Activated naive CD4-positive, alpha-beta T cell treated with anti-CD3 and anti-CD28 coated beads, Interleukin-2, amount 10 ng/mL, durations not matched to agents 7 days and 5 days (primary cell): Measurements from ENCODE around the gene PDE9A.

Source experiments
- CTCF ChIA-PET: fragments of 350-600 bp; sonication (Branson Sonifier 250); formaldehyde crosslinking; loops from one replicate; lab custom pipeline; 2021; ENCODE audit warnings: antibody characterized with exemption; lab: Charles Lee
- DNase-seq: peaks from one replicate; pipeline ENCODE4 v3.0.0-alpha.2; 2020
- H3K27ac Mint-ChIP-seq: one replicate; pipeline ENCODE4 v1.8.0; 2021; ENCODE audit warnings: mild to moderate bottlenecking, moderate library complexity, mixed read lengths
- H3K27me3 Mint-ChIP-seq: one replicate; pipeline ENCODE4 v1.8.0; 2021; ENCODE audit warnings: mild to moderate bottlenecking, mixed read lengths
- H3K36me3 Mint-ChIP-seq: one replicate; pipeline ENCODE4 v1.8.0; 2021; ENCODE audit warnings: mixed read lengths
- H3K4me1 Mint-ChIP-seq: one replicate; pipeline ENCODE4 v1.8.0; 2021; ENCODE audit warnings: mixed read lengths
- H3K4me3 Mint-ChIP-seq: one replicate; pipeline ENCODE4 v1.8.0; 2021; ENCODE audit warnings: mild to moderate bottlenecking, moderate library complexity, mixed read lengths
- H3K9me3 Mint-ChIP-seq: one replicate; pipeline ENCODE4 v1.8.0; 2021; ENCODE audit warnings: mixed read lengths

PDE9A gene

GRCh38 chr21:42654179-42654912 lies 925 bp downstream of the PDE9A start:
- H3K27me3 Mint-ChIP-seq: peaks cover 85% of the 10 kb centered on the region
- H3K36me3 Mint-ChIP-seq: no peaks in the 10 kb centered on the region
- H3K4me3 Mint-ChIP-seq: peak overlapping the region; percentile 37
- peak; percentile 45 for DNase-seq
- H3K4me1 Mint-ChIP-seq: peaks cover 25% of the 10 kb centered on the region
- H3K9me3 Mint-ChIP-seq: no peaks in the 10 kb centered on the region
- CTCF ChIA-PET: interaction anchor here (0.7 to 1.8 kb wide), 5 partner anchors 25 to 226 kb away, joined by 3 to 4 read pairs (median 3); no protein-coding TSS in a partner anchor
- no peak overlapping the region for H3K27ac Mint-ChIP-seq

DNA sequence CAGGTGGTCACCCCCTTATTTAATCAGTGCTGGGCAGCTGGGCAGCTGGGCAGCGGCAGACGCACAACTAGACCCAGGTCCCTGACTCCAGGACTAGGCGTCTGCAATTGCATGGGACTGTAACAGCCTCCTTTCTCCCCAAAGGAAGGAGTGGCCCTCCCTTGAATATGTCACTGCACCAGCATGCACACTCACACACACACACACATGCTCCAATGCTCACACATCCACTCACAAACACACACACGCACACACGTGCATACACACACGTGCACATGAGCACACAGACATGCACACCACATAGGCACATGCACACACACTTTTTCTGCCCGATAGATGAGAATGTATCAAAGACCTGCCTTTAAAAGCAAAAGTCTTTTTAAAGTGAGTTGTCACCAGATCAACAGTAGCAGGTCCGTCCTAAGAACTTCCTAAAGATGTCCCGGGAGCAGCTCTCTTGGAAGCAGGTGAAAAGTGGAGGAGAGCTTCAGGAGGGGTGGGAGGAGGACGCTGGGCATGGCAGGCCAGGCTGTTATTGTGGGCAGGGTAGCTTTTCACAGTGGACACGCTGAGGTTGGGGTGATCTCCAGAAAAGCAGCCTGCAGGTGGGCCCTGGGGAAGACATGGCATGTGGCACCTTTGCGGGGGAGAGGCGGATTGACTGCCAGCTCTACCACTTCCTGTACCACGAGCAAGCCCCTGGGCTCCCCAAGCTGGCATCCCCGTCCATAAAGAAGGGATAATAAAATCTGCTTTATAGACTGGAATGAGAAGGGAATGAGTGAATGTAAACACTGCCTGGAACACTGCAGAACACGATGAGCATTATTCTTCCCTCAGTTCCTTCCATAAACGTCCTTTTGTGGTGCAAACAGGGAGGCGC lies 1.7 kb downstream of the PDE9A start:
- peaks cover 25% of the 10 kb centered on the region for H3K4me1 Mint-ChIP-seq
- H3K36me3 Mint-ChIP-seq: no peaks in the 10 kb centered on the region
- peak overlapping the region; percentile 37 for H3K4me3 Mint-ChIP-seq
- no peaks in the 10 kb centered on the region for H3K9me3 Mint-ChIP-seq
- peaks cover 82% of the 10 kb centered on the region for H3K27me3 Mint-ChIP-seq
- DNase-seq: no peak
- CTCF ChIA-PET: interaction anchor here (0.7 to 1.1 kb wide), 5 partner anchors 16 to 226 kb away, joined by 3 read pairs; no protein-coding TSS in a partner anchor
- H3K27ac Mint-ChIP-seq: no peak overlapping the region

- Mint-ChIP-seq H3K9me3 (no peaks in the 10 kb centered on the region), H3K27me3 (peaks cover 73% of the 10 kb centered on the region)
- CTCF ChIA-PET: interaction anchor here (1.0 kb wide), 1 partner anchor 15 kb away, joined by 3 read pairs; no protein-coding TSS in a partner anchor
Measured at GRCh38 chr21:42655796-42656770, 2.7 kb downstream of the PDE9A start.

DNA sequence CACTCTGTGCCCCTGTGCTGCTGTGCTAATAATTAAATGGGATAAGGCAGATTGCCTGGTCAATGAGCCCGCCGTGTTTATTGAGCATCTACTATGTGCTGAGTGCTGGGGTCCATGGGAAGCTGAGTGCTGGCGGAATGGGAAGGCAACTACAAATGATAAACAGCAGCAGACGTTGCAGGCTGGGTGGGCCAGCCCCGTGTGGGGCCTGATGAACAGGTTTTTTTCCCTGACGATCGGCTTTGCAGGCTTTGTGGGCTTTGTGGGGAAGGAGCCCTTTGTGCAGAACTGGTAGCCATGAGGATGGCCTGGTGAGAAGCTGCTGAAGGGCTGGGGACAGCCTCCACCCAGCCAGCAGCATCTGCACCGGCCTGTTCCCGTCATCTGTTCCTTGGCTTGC lies 3.5 kb downstream of the PDE9A start:
- DNase-seq: no peak

More at GRCh38 chr21:42655796-42656770, 2.7 kb downstream of the PDE9A start:
- H3K36me3 Mint-ChIP-seq: no peaks in the 10 kb centered on the region
- peak overlapping the region; percentile 42 for H3K27ac Mint-ChIP-seq
- no peak overlapping the region for H3K4me3 Mint-ChIP-seq
- no peak for DNase-seq
- H3K4me1 Mint-ChIP-seq: peaks cover 25% of the 10 kb centered on the region

DNA sequence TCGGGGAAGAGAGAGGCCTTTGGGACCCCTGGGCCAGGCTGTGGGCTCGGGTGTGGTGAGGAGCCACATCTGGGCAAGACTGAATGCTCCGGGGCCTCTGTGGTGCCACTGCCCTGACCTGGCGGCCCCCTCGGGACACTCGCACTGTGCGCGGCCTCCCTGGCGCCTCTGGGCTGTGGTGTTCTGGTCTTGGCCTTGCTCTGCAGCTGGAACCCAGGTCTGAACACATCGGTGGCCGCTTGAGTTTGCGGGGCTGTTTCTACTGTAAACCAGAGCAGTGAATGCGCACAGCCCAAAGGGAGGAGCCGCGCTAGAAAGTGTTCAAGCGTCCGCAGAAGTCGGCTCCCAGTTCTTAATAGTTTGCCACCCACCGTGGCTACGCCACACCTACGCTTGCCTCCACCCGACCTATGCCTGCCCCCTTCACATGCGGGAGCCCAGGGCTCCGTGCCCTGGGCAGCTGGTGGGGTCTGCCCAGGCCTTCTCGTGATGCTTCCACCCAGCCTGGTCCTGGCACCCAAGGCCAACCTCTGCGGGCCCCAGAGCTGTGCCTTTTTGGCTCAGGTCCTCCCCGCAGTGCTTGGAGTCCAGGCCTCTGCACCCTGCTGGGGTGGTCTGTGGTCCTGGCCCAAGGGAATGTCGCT lies 4.4 kb downstream of the PDE9A start:
- H3K27ac Mint-ChIP-seq: no peak overlapping the region
- H3K9me3 Mint-ChIP-seq: no peaks in the 10 kb centered on the region
- no peak for DNase-seq
- no peak overlapping the region for H3K4me3 Mint-ChIP-seq
- peaks cover 24% of the 10 kb centered on the region for H3K4me1 Mint-ChIP-seq
- CTCF ChIA-PET: no interaction called here
- no peaks in the 10 kb centered on the region for H3K36me3 Mint-ChIP-seq
- peaks cover 56% of the 10 kb centered on the region for H3K27me3 Mint-ChIP-seq

More for the DNA sequence above, 3.5 kb downstream of the PDE9A start:
- H3K4me1 Mint-ChIP-seq: peaks cover 25% of the 10 kb centered on the region
- no peak overlapping the region for H3K27ac Mint-ChIP-seq
- H3K27me3 Mint-ChIP-seq: peaks cover 65% of the 10 kb centered on the region
- H3K9me3 Mint-ChIP-seq: no peaks in the 10 kb centered on the region
- H3K4me3 Mint-ChIP-seq: no peak overlapping the region
- no peaks in the 10 kb centered on the region for H3K36me3 Mint-ChIP-seq
- CTCF ChIA-PET: no interaction called here

DNA sequence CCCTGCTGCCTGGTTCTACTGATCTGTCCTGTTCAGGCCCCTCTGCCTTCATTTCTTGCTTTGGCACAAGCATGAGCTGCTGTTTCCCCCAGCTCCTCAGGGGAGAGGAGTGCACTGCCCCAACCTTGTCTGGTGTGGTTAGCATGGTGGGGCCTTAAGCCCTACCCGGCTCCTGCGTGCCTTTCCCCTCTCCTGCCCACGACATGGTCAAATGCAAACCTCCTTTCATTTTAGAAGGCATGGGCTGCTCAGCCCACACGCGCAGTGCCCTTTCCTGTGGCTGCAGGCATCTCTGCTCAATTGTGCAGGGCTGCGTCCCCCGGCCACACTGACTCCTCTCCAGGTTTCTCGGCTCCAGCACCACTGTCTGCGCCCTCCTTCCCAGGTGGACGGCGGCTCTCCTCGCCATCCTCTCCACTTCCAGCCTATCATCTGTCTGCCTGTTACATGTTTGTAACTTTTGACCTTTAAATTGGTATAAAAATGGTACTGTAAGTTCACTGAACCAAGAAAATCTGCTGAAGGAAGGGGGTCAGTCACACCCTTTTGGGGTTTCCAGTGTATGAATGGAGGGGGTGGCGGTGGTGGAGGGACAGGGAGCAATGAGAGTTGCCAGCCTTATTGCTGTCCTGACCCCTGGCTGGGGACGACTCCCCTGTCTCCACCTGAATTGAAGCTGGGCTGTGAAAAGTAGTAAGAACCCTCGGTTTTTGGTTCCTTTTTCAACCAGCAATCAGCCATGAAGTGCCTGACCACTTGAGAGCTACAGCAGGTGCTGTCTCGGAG lies 5.1 kb downstream of the PDE9A start:
- CTCF ChIA-PET: no interaction called here
- Mint-ChIP-seq H3K27ac (no peak overlapping the region), H3K9me3 (no peaks in the 10 kb centered on the region)

DNA sequence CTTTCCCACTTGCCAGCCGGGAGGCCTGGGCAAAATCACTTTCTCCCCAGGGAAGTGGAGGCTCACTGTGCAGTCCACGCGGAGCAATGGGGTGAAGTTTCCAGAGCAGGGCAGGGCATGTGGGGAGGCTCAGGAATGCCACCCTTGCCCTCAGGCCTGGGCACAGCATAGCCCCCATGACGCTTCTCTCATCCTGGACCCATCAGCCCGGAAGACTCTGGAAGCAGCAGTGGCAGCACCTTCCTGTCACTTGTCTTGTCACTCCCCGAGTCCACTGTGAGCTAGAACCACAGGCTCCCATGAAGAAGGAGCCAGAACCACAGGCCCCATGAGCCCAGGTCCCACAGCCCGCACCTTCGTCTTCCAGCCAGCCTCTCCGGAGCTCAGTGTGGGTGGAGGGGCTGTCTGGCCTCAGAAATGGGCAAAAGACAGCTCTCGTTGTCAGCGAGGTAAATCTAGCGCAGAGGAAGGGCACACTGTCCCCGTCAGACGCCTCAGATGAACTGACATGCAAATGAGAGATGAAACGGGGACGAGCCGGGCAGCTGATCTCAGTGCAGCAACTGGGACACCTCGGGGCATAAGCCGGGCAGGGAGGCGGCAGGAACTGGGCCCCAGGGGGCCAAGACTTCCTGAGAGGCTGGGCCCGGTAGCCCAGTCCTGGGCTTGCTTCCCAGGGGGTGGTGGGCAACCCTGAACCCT lies 6.1 kb downstream of the PDE9A start:
- H3K9me3 Mint-ChIP-seq: no peaks in the 10 kb centered on the region
- no peak overlapping the region for H3K4me3 Mint-ChIP-seq
- CTCF ChIA-PET: no interaction called here
- no peak overlapping the region for H3K27ac Mint-ChIP-seq
- peaks cover 16% of the 10 kb centered on the region for H3K4me1 Mint-ChIP-seq
- peaks cover 40% of the 10 kb centered on the region for H3K27me3 Mint-ChIP-seq
- H3K36me3 Mint-ChIP-seq: no peaks in the 10 kb centered on the region
- no peak for DNase-seq

More for the DNA sequence above, 5.1 kb downstream of the PDE9A start:
- no peak for DNase-seq
- H3K27me3 Mint-ChIP-seq: peaks cover 48% of the 10 kb centered on the region
- H3K4me3 Mint-ChIP-seq: no peak overlapping the region
- peaks cover 19% of the 10 kb centered on the region for H3K4me1 Mint-ChIP-seq
- no peaks in the 10 kb centered on the region for H3K36me3 Mint-ChIP-seq

- peaks cover 35% of the 10 kb centered on the region for H3K27me3 Mint-ChIP-seq
- peaks cover 11% of the 10 kb centered on the region for H3K4me1 Mint-ChIP-seq
- CTCF ChIA-PET: no interaction called here
- no peak overlapping the region for H3K4me3 Mint-ChIP-seq
- no peak overlapping the region for H3K27ac Mint-ChIP-seq
- H3K36me3 Mint-ChIP-seq: no peaks in the 10 kb centered on the region
- H3K9me3 Mint-ChIP-seq: no peaks in the 10 kb centered on the region
- no peak for DNase-seq
Measured at GRCh38 chr21:42660118-42660470, 6.7 kb downstream of the PDE9A start.

- DNase-seq: no peak
- H3K27ac Mint-ChIP-seq: no peak overlapping the region
- H3K4me3 Mint-ChIP-seq: no peak overlapping the region
- CTCF ChIA-PET: no interaction called here
- H3K27me3 Mint-ChIP-seq: peaks cover 17% of the 10 kb centered on the region
- no peaks in the 10 kb centered on the region for H3K9me3 Mint-ChIP-seq
- H3K4me1 Mint-ChIP-seq: no peaks in the 10 kb centered on the region
- no peaks in the 10 kb centered on the region for H3K36me3 Mint-ChIP-seq
Measured at GRCh38 chr21:42661688-42662429, 8.4 kb downstream of the PDE9A start.

- Mint-ChIP-seq H3K9me3 (no peaks in the 10 kb centered on the region), H3K4me1 (no peaks in the 10 kb centered on the region), H3K4me3 (no peak overlapping the region), H3K36me3 (no peaks in the 10 kb centered on the region), H3K27ac (no peak overlapping the region), H3K27me3 (peaks cover 10% of the 10 kb centered on the region)
- CTCF ChIA-PET: no interaction called here
- no peak for DNase-seq
Measured at GRCh38 chr21:42662430-42663199, 9.2 kb downstream of the PDE9A start.

DNA sequence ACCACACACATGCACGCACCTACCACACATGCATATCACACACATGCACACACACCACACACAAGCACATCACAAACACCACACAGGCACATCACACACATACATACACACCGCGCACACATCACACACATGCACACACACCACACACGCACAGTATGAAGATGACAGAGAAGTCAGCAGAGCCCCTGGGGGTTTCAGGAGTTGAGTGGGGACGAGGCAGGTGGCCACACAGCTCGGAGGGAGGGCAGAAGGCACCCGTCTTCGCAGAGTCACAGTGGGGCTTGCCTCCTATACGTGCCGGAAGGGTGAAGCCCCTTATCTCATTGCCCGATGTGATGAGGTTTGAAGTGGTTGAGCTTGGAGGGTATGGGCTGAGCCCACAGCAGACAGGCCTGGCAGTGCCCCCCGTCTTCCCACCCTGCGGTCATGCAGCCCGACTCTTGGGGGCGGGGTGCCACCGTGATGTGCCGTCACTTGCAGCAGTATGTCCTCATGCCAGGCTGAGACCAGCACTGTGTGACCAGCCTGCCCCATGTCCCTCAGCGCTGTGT lies 9.9 kb downstream of the PDE9A start:
- no peaks in the 10 kb centered on the region for H3K4me1 Mint-ChIP-seq
- no peaks in the 10 kb centered on the region for H3K9me3 Mint-ChIP-seq
- H3K27ac Mint-ChIP-seq: no peak overlapping the region
- peaks cover 8% of the 10 kb centered on the region for H3K27me3 Mint-ChIP-seq
- no peak overlapping the region for H3K4me3 Mint-ChIP-seq
- DNase-seq: no peak
- H3K36me3 Mint-ChIP-seq: no peaks in the 10 kb centered on the region
- CTCF ChIA-PET: no interaction called here
